K562 (cell line): ENCODE results near the gene PDLIM7. TPM values are rescaled to one million over a fixed set of nuclear protein-coding genes. Genes with fewer than 3 reads are reported as not detected.
A peak's percentile ranks its signal among the peaks of the same experiment; 100 is the strongest.

ENCODE experiments used
- ATF1 ChIP-seq, 2 experiments: fragments of 450-650 bp in 1 of 2; IDR thresholded peaks; 2 replicates each; pipeline ENCODE4 v1.6.1; 2016; ENCODE audit warnings: missing compliant biosample characterization in 1 of 2, missing genetic modification characterization in 1 of 2
- DDX20 ChIP-seq: fragments of 450-650 bp; IDR thresholded peaks from 2 replicates; pipeline ENCODE4 v1.6.1; 2016; ENCODE audit warnings: missing genetic modification characterization, low read depth, mild to moderate bottlenecking, missing compliant biosample characterization, moderate library complexity
- ELK1 ChIP-seq: sonication (generic); formaldehyde crosslinking; IDR thresholded peaks from 2 replicates; pipeline ENCODE4 v1.8.1; 2022; ENCODE audit warnings: missing genetic modification reagents
- ETV6 ChIP-seq, 3 experiments: fragments of 150-350 bp in 1 of 3; sonication (generic) in 1 of 3; formaldehyde crosslinking in 1 of 3; IDR thresholded peaks; 2 replicates each; pipeline versions ENCODE4 v1.6.1 to v1.8.0; 2014 to 2022; ENCODE audit warnings: borderline replicate concordance in 2 of 3, low read depth in 2 of 3, antibody characterized with exemption in 1 of 3, low read length in 1 of 3, mild to moderate bottlenecking in 1 of 3, missing genetic modification reagents in 1 of 3
- HIVEP1 ChIP-seq: fragments of 250-450 bp; sonication (Bioruptor Pico); IDR thresholded peaks from 2 replicates; pipeline ENCODE4 v1.4.0; 2020; ENCODE audit warnings: mild to moderate bottlenecking
- IRF2 ChIP-seq: sonication (generic); formaldehyde crosslinking; IDR thresholded peaks from 2 replicates; pipeline ENCODE4 v1.8.1; 2022; ENCODE audit warnings: mild to moderate bottlenecking, missing genetic modification reagents
- IRF9 ChIP-seq: fragments of 450-650 bp; IDR thresholded peaks from 2 replicates; pipeline ENCODE4 v1.6.1; 2016; ENCODE audit warnings: missing biosample characterization, missing genetic modification characterization
- KLF1 ChIP-seq: fragments of 450-650 bp; IDR thresholded peaks from 2 replicates; pipeline ENCODE4 v1.6.1; 2016; ENCODE audit warnings: missing genetic modification characterization, missing compliant biosample characterization
- NR0B1 ChIP-seq: fragments of 450-650 bp; IDR thresholded peaks from one replicate; pipeline ENCODE4 v1.6.1; 2018; ENCODE audit warnings: mild to moderate bottlenecking, moderate library complexity; ENCODE audit not compliant: partially characterized antibody
- NR2C1 ChIP-seq, 2 experiments: fragments of 450-650 bp; IDR thresholded peaks; 2 replicates each; pipeline ENCODE4 v1.6.1; 2017; ENCODE audit warnings: mild to moderate bottlenecking in 2 of 2, antibody characterized with exemption in 1 of 2, inconsistent platforms in 1 of 2, missing compliant biosample characterization in 1 of 2, missing genetic modification characterization in 1 of 2
- PML ChIP-seq: IDR thresholded peaks from 2 replicates; pipeline ENCODE4 v1.6.1; 2012; ENCODE audit warnings: low read length, inconsistent platforms
- PTRF ChIP-seq: fragments of 450-650 bp; IDR thresholded peaks from 2 replicates; pipeline ENCODE4 v1.6.1; 2016; ENCODE audit warnings: mild to moderate bottlenecking, missing genetic modification characterization, missing compliant biosample characterization
- RBFOX2 ChIP-seq: fragments of 200-400 bp; formaldehyde crosslinking; IDR thresholded peaks from 2 replicates; pipeline ENCODE4 v1.6.1; 2017; ENCODE audit warnings: low read depth, mild to moderate bottlenecking, low read length, moderate library complexity
- SLC30A9 ChIP-seq: fragments of 250-450 bp; sonication (Bioruptor Pico); IDR thresholded peaks from 2 replicates; pipeline ENCODE4 v1.8.0; 2022; ENCODE audit warnings: mild to moderate bottlenecking, moderate library complexity
- SRSF9 ChIP-seq: fragments of 200-400 bp; formaldehyde crosslinking; IDR thresholded peaks from 2 replicates; pipeline ENCODE4 v1.6.1; 2017; ENCODE audit warnings: low read depth, low read length, borderline replicate concordance
- TAL1 ChIP-seq: fragments of 450-650 bp; IDR thresholded peaks from 2 replicates; pipeline ENCODE4 v1.6.1; 2016; ENCODE audit warnings: mild to moderate bottlenecking
- TEAD2 ChIP-seq: fragments of 450-650 bp; IDR thresholded peaks from 2 replicates; pipeline ENCODE4 v1.6.1; 2016; ENCODE audit warnings: missing genetic modification characterization, control low read depth, missing compliant biosample characterization
- ZNF12 ChIP-seq: sonication (generic); formaldehyde crosslinking; IDR thresholded peaks from 2 replicates; pipeline ENCODE4 v1.4.0; 2020; ENCODE audit warnings: mild to moderate bottlenecking, missing genetic modification reagents
- ZNF133 ChIP-seq: fragments of 250-450 bp; sonication (Bioruptor Pico); IDR thresholded peaks from 2 replicates; pipeline ENCODE4 v1.4.0; 2020; ENCODE audit warnings: mild to moderate bottlenecking
- ZNF184 ChIP-seq: sonication (generic); formaldehyde crosslinking; IDR thresholded peaks from 2 replicates; pipeline ENCODE4 v1.5.0; 2020; ENCODE audit warnings: missing genetic modification reagents
- ZNF24 ChIP-seq: fragments of 450-650 bp; IDR thresholded peaks from 2 replicates; pipeline ENCODE4 v1.6.1; 2016
- ZNF282 ChIP-seq: sonication (generic); formaldehyde crosslinking; IDR thresholded peaks from 2 replicates; pipeline ENCODE4 v1.8.1; 2023; ENCODE audit warnings: missing genetic modification reagents
- polyA plus RNA-seq, 8 experiments: library from polyadenylated mRNA; depleted of rRNA in 4 of 8; stranded (reverse) in 5 of 8; unstranded in 3 of 8; fragments of >200 nt; fragmentation: Nextera tagmentation in 2 of 8; fragmentation: Illumina TruSeq in 1 of 8; extraction: Ambion mirVana in 2 of 8; extraction: Trizol in 1 of 8; gene quantifications; 2 replicates each; pipeline versions ENCODE4 v1.2.1 to v1.2.3, GENCODE V29; 2011 to 2014; ENCODE audit warnings: inconsistent platforms in 1 of 8, missing spikeins in 1 of 8
- total RNA-seq, 7 experiments: library from RNA; depleted of rRNA in 6 of 7; stranded (reverse); fragments of >200 nt in 6 of 7; fragmentation: Illumina TruSeq in 2 of 7; extraction: Trizol in 2 of 7; gene quantifications; 2 replicates each; pipeline versions ENCODE4 v1.2.1 to v1.2.3, GENCODE V29; 2011 to 2021; ENCODE audit warnings: low replicate concordance in 1 of 7
- TF ChIP-seq, protein P1 (sequence below): sonication (generic); formaldehyde crosslinking; IDR thresholded peaks from 2 replicates; pipeline ENCODE4 v1.8.0; 2022; ENCODE audit warnings: mild to moderate bottlenecking, missing genetic modification reagents

Gene PDLIM7
- total and polyA plus RNA-seq, 9 of the 15 experiments (the other 6 are each of a cell fraction or from before 2014, with no cell fraction given) = 2.1 to 124 (median 32.6) TPM

DNA sequence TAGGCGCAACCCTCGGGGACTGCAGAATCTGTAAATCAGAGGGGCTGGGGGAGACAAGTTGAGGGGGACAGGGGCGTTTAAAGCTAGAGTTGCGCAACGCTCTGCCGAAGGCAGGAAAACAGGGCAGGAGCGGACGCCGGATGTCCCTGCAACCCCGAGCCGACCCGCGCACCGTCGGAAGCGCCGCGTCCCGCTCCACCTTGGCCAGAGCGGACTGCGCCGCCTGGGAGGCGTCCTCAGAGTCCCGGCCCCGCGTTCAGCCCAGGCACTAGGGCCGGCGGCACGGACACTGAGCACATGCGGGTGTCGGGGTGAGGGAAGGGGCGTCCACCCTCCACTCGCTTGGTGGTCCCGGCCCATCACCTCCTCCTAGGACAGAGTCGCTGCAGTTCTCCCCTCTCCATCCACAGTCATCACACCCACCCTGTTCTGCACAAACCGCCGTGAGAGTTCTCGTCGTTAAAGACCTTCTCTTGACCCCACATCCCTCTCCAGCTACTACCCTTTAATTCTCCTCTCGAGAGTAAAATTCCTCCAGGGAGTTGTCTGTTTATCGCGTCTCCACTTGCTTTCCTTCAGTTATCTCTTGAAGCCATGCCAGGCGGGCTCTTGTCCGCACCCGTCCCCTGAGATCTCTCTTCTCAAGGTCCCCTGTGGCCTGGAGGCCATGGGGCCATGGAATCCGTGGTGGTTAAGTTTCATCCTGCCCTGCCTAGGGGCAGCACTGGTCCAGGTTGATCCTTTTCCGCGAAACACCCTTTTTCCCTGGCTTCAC is 796 bp upstream of the PDLIM7 start (continued):
- no peak for TF ChIP-seq SLC30A9 (CRISPR knock-in tag)
- TF ChIP-seq ZNF24 = no peak
- TF ChIP-seq TEAD2 (tag) = no peak
- no peak for TF ChIP-seq PTRF
- no peak for TF ChIP-seq ATF1 (CRISPR knock-in tag; IDR thresholded peaks at IDR 0.05)
- TF ChIP-seq ATF1 (tag; IDR thresholded peaks at IDR 0.05) = 0 out of 2 replicates have a peak, but pooled peaks have one; percentile 3
- TF ChIP-seq RBFOX2 = no peak
- no peak for TF ChIP-seq SRSF9
- TF ChIP-seq, protein P1, sequence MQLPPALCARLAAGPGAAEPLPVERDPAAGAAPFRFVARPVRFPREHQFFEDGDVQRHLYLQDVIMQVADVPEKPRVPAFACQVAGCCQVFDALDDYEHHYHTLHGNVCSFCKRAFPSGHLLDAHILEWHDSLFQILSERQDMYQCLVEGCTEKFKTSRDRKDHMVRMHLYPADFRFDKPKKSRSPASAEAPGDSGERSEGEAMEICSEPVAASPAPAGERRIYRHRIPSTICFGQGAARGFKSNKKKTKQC = no peak
- TF ChIP-seq ZNF133 (CRISPR knock-in tag) = no peak
- no peak for TF ChIP-seq NR2C1 (IDR thresholded peaks at IDR 0.05)
- TF ChIP-seq NR2C1 (tag; IDR thresholded peaks at IDR 0.05) = no peak
- TF ChIP-seq ZNF282 (CRISPR knock-in tag) = no peak
- no peak for TF ChIP-seq ZNF184 (CRISPR knock-in tag)
- TF ChIP-seq IRF9 = peak; percentile 84
- TF ChIP-seq DDX20 (tag) = no peak
- TF ChIP-seq PML = no peak; the same call in 1 of the 2 replicates
- no peak for TF ChIP-seq ELK1 (CRISPR knock-in tag)
- peak; percentile 57 for TF ChIP-seq TAL1
- TF ChIP-seq KLF1 (tag) = no peak
- TF ChIP-seq ETV6 (IDR thresholded peaks at IDR 0.05; ENCODE audit: borderline replicate concordance in 1 of 2, low read depth in 2 of 2, low read length in 1 of 2) = no peak
- no peak for TF ChIP-seq ETV6 (CRISPR knock-in tag; IDR thresholded peaks at IDR 0.05; ENCODE audit: borderline replicate concordance)
- no peak for TF ChIP-seq IRF2 (CRISPR knock-in tag)
- no peak for TF ChIP-seq ZNF12
- no peak for TF ChIP-seq HIVEP1 (CRISPR knock-in tag)
- no peak for TF ChIP-seq NR0B1
